ENCODE measurements around the gene ZC3H7A. TPM values are rescaled to one million over a fixed set of nuclear protein-coding genes. Genes with fewer than 3 reads are reported as not detected.
"Not testable (repeated sequence)": the region's sequence is repeated elsewhere in the genome, so short reads cannot be mapped to it uniquely, and the experiment has no call there.

Gene ZC3H7A
- total RNA-seq, 1 experiment from 2014 or later = 42.0 TPM

DNA sequence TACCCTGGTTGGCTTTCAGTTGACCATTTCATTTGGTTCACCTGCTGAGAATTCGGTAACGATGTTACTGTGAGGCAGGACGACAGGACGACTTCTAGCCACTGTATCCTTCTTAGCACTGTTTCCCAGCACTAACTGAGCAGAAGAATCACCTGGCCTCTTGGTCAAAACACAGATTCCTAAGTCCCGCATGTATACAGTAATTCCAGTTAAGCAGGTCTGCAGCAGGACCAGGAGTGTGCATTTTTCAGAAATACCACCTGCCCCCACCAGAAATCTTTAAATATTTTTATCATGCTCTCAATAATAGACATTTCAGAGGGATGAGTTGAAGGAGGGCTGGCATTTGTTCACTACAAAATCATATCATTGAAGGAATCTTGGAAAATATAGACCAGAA, 31.6 kb upstream of the ZC3H7A start:
- Mint-ChIP-seq H3K27me3 (ENCODE audit: insufficient read depth, unreplicated experiment) (no peaks in the 10 kb centered on the region), H3K36me3 (ENCODE audit: insufficient read depth, unreplicated experiment) (peaks cover 4% of the 10 kb centered on the region), H3K27ac (ENCODE audit: unreplicated experiment) (no peak overlapping the region), H3K9me3 (ENCODE audit: unreplicated experiment) (no peaks in the 10 kb centered on the region), H3K4me1 (ENCODE audit: low read depth, unreplicated experiment) (no peaks in the 10 kb centered on the region), H3K4me3 (ENCODE audit: unreplicated experiment) (no peak overlapping the region)
- H3K4me1 ChIP-seq = no peaks in the 10 kb centered on the region
- no TSS peak for BruUV-seq (replicated peaks)
- H3K4me3 ChIP-seq (ENCODE audit: low read depth, low read length) = no peak overlapping the region
- H3K27me3 ChIP-seq (replicated peaks; ENCODE audit: control insufficient read depth, insufficient read depth, low read length) = no peaks in the 10 kb centered on the region
- DNase-seq = no peak
- intact Hi-C loops (cut with micrococcal nuclease; ENCODE audit: unreplicated experiment) = no loop called here
- TF ChIP-seq, protein P1, sequence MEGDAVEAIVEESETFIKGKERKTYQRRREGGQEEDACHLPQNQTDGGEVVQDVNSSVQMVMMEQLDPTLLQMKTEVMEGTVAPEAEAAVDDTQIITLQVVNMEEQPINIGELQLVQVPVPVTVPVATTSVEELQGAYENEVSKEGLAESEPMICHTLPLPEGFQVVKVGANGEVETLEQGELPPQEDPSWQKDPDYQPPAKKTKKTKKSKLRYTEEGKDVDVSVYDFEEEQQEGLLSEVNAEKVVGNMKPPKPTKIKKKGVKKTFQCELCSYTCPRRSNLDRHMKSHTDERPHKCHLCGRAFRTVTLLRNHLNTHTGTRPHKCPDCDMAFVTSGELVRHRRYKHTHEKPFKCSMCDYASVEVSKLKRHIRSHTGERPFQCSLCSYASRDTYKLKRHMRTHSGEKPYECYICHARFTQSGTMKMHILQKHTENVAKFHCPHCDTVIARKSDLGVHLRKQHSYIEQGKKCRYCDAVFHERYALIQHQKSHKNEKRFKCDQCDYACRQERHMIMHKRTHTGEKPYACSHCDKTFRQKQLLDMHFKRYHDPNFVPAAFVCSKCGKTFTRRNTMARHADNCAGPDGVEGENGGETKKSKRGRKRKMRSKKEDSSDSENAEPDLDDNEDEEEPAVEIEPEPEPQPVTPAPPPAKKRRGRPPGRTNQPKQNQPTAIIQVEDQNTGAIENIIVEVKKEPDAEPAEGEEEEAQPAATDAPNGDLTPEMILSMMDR (IDR thresholded peaks at IDR 0.05; ENCODE audit: insufficient read depth in 1 of 2, low read depth in 1 of 2, low read length in 1 of 2, severe bottlenecking in 1 of 2, unreplicated experiment in 1 of 2) = no peak
- POLR2A ChIA-PET = interaction anchor here (0.6 kb wide), 1 partner anchor 26 kb away, joined by 3 read pairs; no protein-coding TSS in a partner anchor
- H3K9me3 ChIP-seq = no peaks in the 10 kb centered on the region
- no peaks in the 10 kb centered on the region for H3K36me3 ChIP-seq (ENCODE audit: control insufficient read depth, insufficient read depth, low read length)
- CTCF ChIA-PET = no interaction called here

DNA sequence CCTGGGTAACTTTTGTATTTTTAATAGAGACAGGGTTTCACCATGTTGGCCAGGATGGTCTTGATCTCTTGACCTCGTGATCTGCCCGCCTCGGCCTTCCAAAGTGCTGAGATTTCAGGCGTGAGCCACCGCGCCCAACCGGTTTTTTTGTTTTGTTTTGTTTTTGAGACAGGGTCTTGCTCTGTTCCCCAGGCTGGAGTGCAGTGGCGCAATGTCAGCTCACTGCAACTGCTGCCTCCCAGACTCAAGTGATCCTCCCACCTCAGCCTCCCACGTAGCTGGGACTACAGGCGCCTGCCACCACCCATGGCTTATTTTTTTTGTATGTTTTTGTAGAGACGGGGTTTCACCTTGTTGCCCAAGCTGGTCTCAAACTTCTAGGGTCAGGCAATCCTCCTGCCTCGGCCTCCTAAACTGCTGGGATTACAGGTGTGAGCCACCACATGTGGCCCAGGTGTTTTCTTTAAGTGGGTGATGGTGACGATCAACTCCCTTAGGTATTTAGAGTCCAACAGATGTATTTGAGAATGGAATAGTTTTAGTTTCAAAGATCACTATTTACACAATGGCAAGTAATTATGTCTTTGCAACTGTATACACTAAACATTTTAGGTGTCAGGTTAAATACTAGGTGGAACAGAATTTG, 28.6 kb upstream of the ZC3H7A start:
- H3K36me3 Mint-ChIP-seq (ENCODE audit: insufficient read depth, unreplicated experiment); POLR2A ChIA-PET; H3K4me3 Mint-ChIP-seq (ENCODE audit: unreplicated experiment); H3K27me3 Mint-ChIP-seq (ENCODE audit: insufficient read depth, unreplicated experiment); H3K27me3 ChIP-seq (replicated peaks; ENCODE audit: control insufficient read depth, insufficient read depth, low read length); DNase-seq; H3K4me3 ChIP-seq (ENCODE audit: low read depth, low read length); H3K36me3 ChIP-seq (ENCODE audit: control insufficient read depth, insufficient read depth, low read length); H3K4me1 ChIP-seq; H3K27ac Mint-ChIP-seq (ENCODE audit: unreplicated experiment); H3K9me3 ChIP-seq; H3K9me3 Mint-ChIP-seq (ENCODE audit: unreplicated experiment); intact Hi-C loops (cut with micrococcal nuclease; ENCODE audit: unreplicated experiment); BruUV-seq (replicated peaks); H3K4me1 Mint-ChIP-seq (ENCODE audit: low read depth, unreplicated experiment): not testable (repeated sequence)
- CTCF ChIA-PET = interaction anchor here (0.7 kb wide), 1 partner anchor 212 kb away, joined by 3 read pairs; no protein-coding TSS in a partner anchor

DNA sequence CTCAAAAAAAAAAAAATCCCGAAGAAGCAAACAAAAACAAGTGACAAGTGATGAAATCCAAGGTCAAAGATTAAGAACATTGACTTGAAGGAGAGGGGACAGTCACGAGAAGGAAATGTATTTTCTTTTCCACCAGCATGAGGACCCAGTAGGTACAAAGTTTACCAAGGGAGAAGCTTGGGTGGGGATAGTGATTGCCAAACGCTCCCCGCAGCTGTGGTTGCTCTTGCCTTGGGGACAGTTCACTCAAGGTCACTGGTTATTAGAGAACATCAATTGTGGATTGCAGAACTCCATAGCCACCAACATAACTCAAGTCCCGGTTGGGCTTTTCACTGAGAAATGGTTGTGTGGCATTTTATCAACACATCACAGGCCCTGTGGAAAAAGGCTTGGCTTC, 27.3 kb upstream of the ZC3H7A start:
- H3K27me3 Mint-ChIP-seq (ENCODE audit: insufficient read depth, unreplicated experiment) = no peaks in the 10 kb centered on the region
- no peaks in the 10 kb centered on the region for H3K36me3 Mint-ChIP-seq (ENCODE audit: insufficient read depth, unreplicated experiment)
- H3K4me3 ChIP-seq (ENCODE audit: low read depth, low read length) = no peak overlapping the region
- no TSS peak for BruUV-seq (replicated peaks)
- no peaks in the 10 kb centered on the region for H3K9me3 Mint-ChIP-seq (ENCODE audit: unreplicated experiment)
- ChIA-PET POLR2A (interaction anchor here (0.7 kb wide), 1 partner anchor 28 kb away, joined by 7 read pairs; no protein-coding TSS in a partner anchor), CTCF (interaction anchor here (1.2 kb wide), 1 partner anchor 27 kb away, joined by 3 read pairs; the partner anchor contains the start of gene ZC3H7A)
- TF ChIP-seq, protein P1 (IDR thresholded peaks at IDR 0.05; ENCODE audit: insufficient read depth in 1 of 2, low read depth in 1 of 2, low read length in 1 of 2, severe bottlenecking in 1 of 2, unreplicated experiment in 1 of 2) = no peak
- no peak overlapping the region for H3K4me3 Mint-ChIP-seq (ENCODE audit: unreplicated experiment)
- no peaks in the 10 kb centered on the region for H3K4me1 Mint-ChIP-seq (ENCODE audit: low read depth, unreplicated experiment)
- DNase-seq = peak; percentile 29 to 45
- intact Hi-C loops (cut with micrococcal nuclease; ENCODE audit: unreplicated experiment) = no loop called here
- H3K4me1 ChIP-seq = no peaks in the 10 kb centered on the region
- H3K9me3 ChIP-seq = no peaks in the 10 kb centered on the region
- no peaks in the 10 kb centered on the region for H3K36me3 ChIP-seq (ENCODE audit: control insufficient read depth, insufficient read depth, low read length)
- H3K27ac Mint-ChIP-seq (ENCODE audit: unreplicated experiment) = no peak overlapping the region
- H3K27me3 ChIP-seq (replicated peaks; ENCODE audit: control insufficient read depth, insufficient read depth, low read length) = no peaks in the 10 kb centered on the region

DNA sequence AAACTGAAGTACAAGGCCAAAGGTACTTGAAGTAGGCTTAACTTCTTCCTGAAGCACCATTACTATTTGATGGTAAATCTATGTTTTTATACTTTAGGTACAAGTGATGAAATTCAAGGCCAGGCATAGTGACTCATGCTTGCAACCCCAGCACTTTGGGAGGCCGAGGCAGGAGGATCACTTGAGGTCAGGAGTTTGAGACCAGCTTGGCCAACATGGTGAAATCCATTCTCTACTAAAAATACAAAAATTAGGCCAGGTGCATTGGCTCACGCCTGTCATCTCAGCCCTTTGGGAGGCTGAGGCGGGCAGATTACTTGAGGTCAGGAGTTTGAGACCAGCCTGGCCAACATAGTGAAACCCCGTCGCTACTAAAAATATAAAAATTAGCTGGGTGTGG, 26.6 kb upstream of the ZC3H7A start:
- H3K4me3 ChIP-seq (ENCODE audit: low read depth, low read length); H3K4me1 ChIP-seq; H3K36me3 Mint-ChIP-seq (ENCODE audit: insufficient read depth, unreplicated experiment); H3K4me3 Mint-ChIP-seq (ENCODE audit: unreplicated experiment); BruUV-seq (replicated peaks); CTCF ChIA-PET; H3K36me3 ChIP-seq (ENCODE audit: control insufficient read depth, insufficient read depth, low read length); H3K27me3 ChIP-seq (replicated peaks; ENCODE audit: control insufficient read depth, insufficient read depth, low read length); intact Hi-C loops (cut with micrococcal nuclease; ENCODE audit: unreplicated experiment); H3K27ac Mint-ChIP-seq (ENCODE audit: unreplicated experiment); H3K27me3 Mint-ChIP-seq (ENCODE audit: insufficient read depth, unreplicated experiment); H3K9me3 Mint-ChIP-seq (ENCODE audit: unreplicated experiment); DNase-seq; H3K9me3 ChIP-seq; H3K4me1 Mint-ChIP-seq (ENCODE audit: low read depth, unreplicated experiment): not testable (repeated sequence)
- POLR2A ChIA-PET = interaction anchor here (0.7 kb wide), 1 partner anchor 28 kb away, joined by 7 read pairs; no protein-coding TSS in a partner anchor

Data from Caco-2 (cell line).